22Rv1 (cell line): ENCODE measurements around the gene ILDR2.

Source experiments
- CTCF ChIP-seq: fragments of 450-650 bp; IDR thresholded peaks from 2 replicates; pipeline ENCODE4 v1.5.1; 2017; ENCODE audit warnings: mild to moderate bottlenecking
- ZFX ChIP-seq: fragments of 450-650 bp; IDR thresholded peaks from 2 replicates; pipeline ENCODE4 v1.6.1; 2017; ENCODE audit warnings: antibody characterized with exemption, borderline replicate concordance

DNA sequence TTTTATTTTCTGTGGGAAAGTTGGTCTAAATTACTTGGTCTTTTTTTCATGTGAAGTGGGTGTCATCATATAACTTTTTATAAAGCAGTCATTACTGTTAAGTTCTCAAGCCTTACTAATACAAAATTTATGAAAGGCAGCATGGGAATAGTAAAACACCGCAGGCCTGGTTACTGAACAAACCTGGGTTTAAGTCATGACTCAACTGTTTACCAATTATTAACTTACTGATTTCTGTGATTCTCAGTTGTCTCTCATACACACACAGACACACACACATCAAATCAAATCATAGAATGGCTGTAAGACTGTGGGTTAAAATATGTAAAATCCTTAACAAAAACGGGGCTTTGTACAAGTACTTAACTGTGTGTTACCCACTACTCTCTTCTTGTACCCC lies 28.4 kb upstream of the ILDR2 start:
- TF ChIP-seq CTCF: no peak
- no peak for TF ChIP-seq ZFX
